Gastrocnemius medialis (tissue), 4 donors: ENCODE results near the gene FAM131C. TPM values are rescaled to one million over a fixed set of nuclear protein-coding genes. Genes with fewer than 3 reads are reported as not detected.
"Not testable (repeated sequence)": the region's sequence is repeated elsewhere in the genome, so short reads cannot be mapped to it uniquely, and the experiment has no call there.

Experiments used
- ATAC-seq, 2 donors: fragments of 150-250 bp; one replicate each; pipeline ENCODE4 v1.9.1; 2016
- DNase-seq, 2 donors: peaks; one replicate each; pipeline ENCODE4 v3.0.0-alpha.2; 2019
- H3K27ac ChIP-seq, 4 donors: fragments of 200-600 bp; sonication (generic); 1 replicate in 1 of 4; 2 replicates in 3 of 4; pipeline ENCODE4 v1.5.1; 2016 to 2018; ENCODE audit warnings: mild to moderate bottlenecking in 2 of 4, moderate library complexity in 1 of 4
- H3K27me3 ChIP-seq, 3 donors: fragments of 200-600 bp; sonication (generic) in 2 of 3; 1 replicate in 1 of 3; 2 replicates in 2 of 3; pipeline versions ENCODE4 v1.5.1 to v1.6.0; 2016 to 2019; ENCODE audit warnings: mild to moderate bottlenecking in 1 of 3, moderate library complexity in 1 of 3
- H3K36me3 ChIP-seq, 2 donors: fragments of 200-600 bp; sonication (generic) in 1 of 2; one replicate each; pipeline ENCODE4 v1.5.1; 2017 to 2018
- H3K4me1 ChIP-seq, 2 donors: fragments of 200-600 bp; sonication (generic) in 1 of 2; one replicate each; pipeline ENCODE4 v1.5.1; 2016 to 2017; ENCODE audit warnings: mild to moderate bottlenecking in 2 of 2
- H3K4me3 ChIP-seq, 4 donors: fragments of 200-600 bp; sonication (generic) in 3 of 4; 1 replicate in 1 of 4; 2 replicates in 3 of 4; pipeline ENCODE4 v1.5.1; 2016 to 2019; ENCODE audit warnings: mild to moderate bottlenecking in 2 of 4
- H3K9me3 ChIP-seq, 3 donors: fragments of 200-600 bp; sonication (generic) in 2 of 3; 1 replicate in 1 of 3; 2 replicates in 2 of 3; pipeline ENCODE4 v1.5.1; 2016 to 2019
- CTCF ChIP-seq, 5 experiments: fragments of 450-650 bp in 3 of 5; fragments of 200-600 bp in 2 of 5; sonication (generic) in 2 of 5; IDR thresholded peaks in 4 of 5; conservative IDR thresholded peaks in 1 of 5; 1 replicate in 4 of 5; 2 replicates in 1 of 5; pipeline ENCODE4 v1.5.1; 2016 to 2019; ENCODE audit warnings: antibody characterized with exemption in 5 of 5, mild to moderate bottlenecking in 3 of 5, moderate library complexity in 3 of 5
- POLR2A ChIP-seq, 2 donors: fragments of 450-650 bp; IDR thresholded peaks; one replicate each; pipeline ENCODE4 v1.6.1; 2017; ENCODE audit warnings: antibody characterized with exemption in 2 of 2, mild to moderate bottlenecking in 2 of 2, moderate library complexity in 2 of 2
- in situ Hi-C, 4 donors: fragments of 200-750 bp; cut with MboI; loops; one replicate each; pipeline versions ENCODE4 v1.15.0 to v1.8.0; 2017; ENCODE audit warnings: low sequenced_read_pairs in 4 of 4
- intact Hi-C: fragments of 100-400 bp; cut with DNase I; formaldehyde crosslinking; loops from one replicate; pipeline ENCODE4 v1.15.1; 2023; ENCODE audit warnings: low total_unique reads
- total RNA-seq, 4 donors: library from RNA; depleted of rRNA; stranded (reverse); fragments of >200 nt; gene quantifications; one replicate each; pipeline versions ENCODE4 v1.1.0 to v1.2.3, GENCODE V29; 2016

Gene FAM131C
- total RNA-seq, 4 donors from 2014 or later = not detected

GRCh38 chr1:16054598-16055540 lies 18.6 kb downstream of the FAM131C start:
- Histone ChIP-seq H3K27me3 (no peaks in the 10 kb centered on the region), H3K4me1 (no peaks in the 10 kb centered on the region), H3K27ac (no peak overlapping the region), H3K4me3 (no peak overlapping the region), H3K9me3 (no peaks in the 10 kb centered on the region), H3K36me3 (no peaks in the 10 kb centered on the region)
- ATAC-seq (no peak), DNase-seq (no peak)
- in situ Hi-C loops = loop anchor here in 3 of 4 donors (10.0 to 25.0 kb wide), 2 partner anchors 50 to 243 kb away; partner anchors contain the start of genes SRARP (in 2 of the 3) and UQCRHL (in 1 of the 3)
- intact Hi-C loops = no loop called here
- TF ChIP-seq POLR2A (IDR thresholded peaks at IDR 0.05) = no peak
- no peak for TF ChIP-seq CTCF (IDR thresholded peaks at IDR 0.05 in 4 of 5, conservative IDR thresholded peaks at IDR 0.05 in 1 of 5)

GRCh38 chr1:16053781-16054502 lies 19.5 kb downstream of the FAM131C start:
- in situ Hi-C loops (loop anchor here in 3 of 4 donors (10.0 to 25.0 kb wide), 2 partner anchors 49 to 242 kb away; partner anchors contain the start of genes SRARP (in 2 of the 3) and UQCRHL (in 1 of the 3)), intact Hi-C loops (no loop called here)
- Histone ChIP-seq H3K4me3 (no peak overlapping the region), H3K4me1 (peaks cover 0 to 1% of the 10 kb centered on the region in 2 donors), H3K9me3 (no peaks in the 10 kb centered on the region), H3K27me3 (no peaks in the 10 kb centered on the region), H3K36me3 (no peaks in the 10 kb centered on the region), H3K27ac (no peak overlapping the region)
- ATAC-seq (no peak), DNase-seq (no peak)
- TF ChIP-seq POLR2A (IDR thresholded peaks at IDR 0.05) (no peak), CTCF (IDR thresholded peaks at IDR 0.05 in 4 of 5, conservative IDR thresholded peaks at IDR 0.05 in 1 of 5) (no peak)

- H3K9me3 ChIP-seq, H3K36me3 ChIP-seq, DNase-seq, H3K27ac ChIP-seq, H3K27me3 ChIP-seq, ATAC-seq, H3K4me1 ChIP-seq, intact Hi-C loops, H3K4me3 ChIP-seq: not testable (repeated sequence)
- in situ Hi-C loops = loop anchor here in 3 of 4 donors (10.0 to 25.0 kb wide), 2 partner anchors 47 to 240 kb away; partner anchors contain the start of genes SRARP (in 2 of the 3) and UQCRHL (in 1 of the 3)
Observed at GRCh38 chr1:16051949-16052348, 21.5 kb downstream of the FAM131C start.

- no peak for DNase-seq
- TF ChIP-seq POLR2A (IDR thresholded peaks at IDR 0.05) (no peak), CTCF (IDR thresholded peaks at IDR 0.05 in 4 of 5, conservative IDR thresholded peaks at IDR 0.05 in 1 of 5) (no peak)
- intact Hi-C loops (no loop called here), in situ Hi-C loops (loop anchor here in 3 of 4 donors (10.0 to 25.0 kb wide), 2 partner anchors 46 to 239 kb away; partner anchors contain the start of genes SRARP (in 2 of the 3) and UQCRHL (in 1 of the 3))
- no peak overlapping the region for H3K4me3 ChIP-seq
- H3K36me3 ChIP-seq = no peaks in the 10 kb centered on the region
- no peak overlapping the region for H3K27ac ChIP-seq
- peaks cover 0 to 4% of the 10 kb centered on the region in 2 donors for H3K4me1 ChIP-seq
- no peaks in the 10 kb centered on the region for H3K9me3 ChIP-seq
- no peak for ATAC-seq
- H3K27me3 ChIP-seq = no peaks in the 10 kb centered on the region
Observed at GRCh38 chr1:16051039-16051438, 22.4 kb downstream of the FAM131C start.
